ENCODE results near the gene NTNG2. TPM values are rescaled to one million over a fixed set of nuclear protein-coding genes. Genes with fewer than 3 reads are reported as not detected.

Gene NTNG2
- total and polyA plus RNA-seq, 2 donors (not counting 1 experiment from before 2014, with no cell fraction given) = 5.0 to 6.6 TPM

DNA sequence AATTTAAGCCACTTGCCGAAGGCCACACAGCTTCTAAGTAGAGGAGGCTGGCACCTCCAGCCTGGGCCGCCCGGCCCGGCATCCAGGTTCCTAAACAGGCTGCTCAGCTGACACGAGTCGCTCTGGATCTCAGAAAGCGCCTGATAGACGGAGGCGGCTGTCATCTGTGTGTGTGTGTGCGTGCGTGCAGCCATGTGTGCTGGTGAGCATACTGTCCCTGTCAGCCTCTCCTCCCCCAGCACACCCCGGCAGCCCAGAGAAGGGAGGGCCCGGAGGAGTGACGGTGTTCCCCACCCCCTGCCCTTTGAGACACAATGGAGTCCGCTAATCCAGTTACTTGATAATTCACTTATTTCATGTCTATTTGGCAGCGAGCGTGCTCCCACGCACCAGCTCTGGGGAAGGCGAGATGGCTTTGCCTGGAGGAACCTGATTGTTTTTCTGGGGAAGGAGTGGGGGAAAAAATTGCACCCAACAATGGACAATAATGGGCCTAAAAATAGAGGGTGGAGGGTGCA lies 20.0 kb downstream of the NTNG2 start:
- peaks cover 34% of the 10 kb centered on the region for H3K27me3 Mint-ChIP-seq
- no peaks in the 10 kb centered on the region for H3K4me1 Mint-ChIP-seq
- Histone ChIP-seq H3K4me1 (ENCODE audit: control insufficient read depth in 2 of 2, insufficient read depth in 2 of 2, low read length in 2 of 2) (peaks cover 3% of the 10 kb centered on the region in 2 donors), H3K36me3 (replicated peaks in 1 of 2; ENCODE audit: control extremely low read depth in 1 of 2, control insufficient read depth in 1 of 2, extremely low read depth in 1 of 2, insufficient read depth in 2 of 2, low read length in 1 of 2) (no peaks in the 10 kb centered on the region), H3K9ac (ENCODE audit: low read length) (no peak overlapping the region), H4K20me1 (ENCODE audit: control insufficient read depth, insufficient read depth, low read length, poor library complexity, severe bottlenecking) (no peaks in the 10 kb centered on the region), H3K79me2 (ENCODE audit: control insufficient read depth, insufficient read depth, low read length) (no peaks in the 10 kb centered on the region), H3K27me3 (replicated peaks in 1 of 4; ENCODE audit: control extremely low read depth in 1 of 4, control insufficient read depth in 3 of 4, insufficient read depth in 4 of 4, low read length in 3 of 4) (peaks cover 0 to 12% (median 1%) of the 10 kb centered on the region in 4 experiments), H3K4me2 (replicated peaks; ENCODE audit: low read depth, low read length, poor library complexity, severe bottlenecking) (no peak overlapping the region), H3K9me3 (ENCODE audit: control extremely low read depth in 1 of 3, control insufficient read depth in 2 of 3, insufficient read depth in 1 of 3, low read length in 2 of 3) (no peaks in the 10 kb centered on the region), H3K27ac (ENCODE audit: low read length in 2 of 2) (no peak overlapping the region), H2AFZ (ENCODE audit: insufficient read depth, low read depth, low read length, poor library complexity, severe bottlenecking) (no peak overlapping the region), H3K4me3 (ENCODE audit: control extremely low read depth in 1 of 5, extremely low read depth in 1 of 5, insufficient read depth in 1 of 5, low read depth in 2 of 5, low read length in 4 of 5) (no peak overlapping the region)
- TF ChIP-seq, protein P1, sequence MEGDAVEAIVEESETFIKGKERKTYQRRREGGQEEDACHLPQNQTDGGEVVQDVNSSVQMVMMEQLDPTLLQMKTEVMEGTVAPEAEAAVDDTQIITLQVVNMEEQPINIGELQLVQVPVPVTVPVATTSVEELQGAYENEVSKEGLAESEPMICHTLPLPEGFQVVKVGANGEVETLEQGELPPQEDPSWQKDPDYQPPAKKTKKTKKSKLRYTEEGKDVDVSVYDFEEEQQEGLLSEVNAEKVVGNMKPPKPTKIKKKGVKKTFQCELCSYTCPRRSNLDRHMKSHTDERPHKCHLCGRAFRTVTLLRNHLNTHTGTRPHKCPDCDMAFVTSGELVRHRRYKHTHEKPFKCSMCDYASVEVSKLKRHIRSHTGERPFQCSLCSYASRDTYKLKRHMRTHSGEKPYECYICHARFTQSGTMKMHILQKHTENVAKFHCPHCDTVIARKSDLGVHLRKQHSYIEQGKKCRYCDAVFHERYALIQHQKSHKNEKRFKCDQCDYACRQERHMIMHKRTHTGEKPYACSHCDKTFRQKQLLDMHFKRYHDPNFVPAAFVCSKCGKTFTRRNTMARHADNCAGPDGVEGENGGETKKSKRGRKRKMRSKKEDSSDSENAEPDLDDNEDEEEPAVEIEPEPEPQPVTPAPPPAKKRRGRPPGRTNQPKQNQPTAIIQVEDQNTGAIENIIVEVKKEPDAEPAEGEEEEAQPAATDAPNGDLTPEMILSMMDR (IDR thresholded peaks at IDR 0.05) = no peak
- no peak for TF ChIP-seq EZH2 (IDR thresholded peaks at IDR 0.05; ENCODE audit: borderline replicate concordance, insufficient read depth, low read depth, low read length, poor library complexity, severe bottlenecking)
- no peak overlapping the region for H3K27ac Mint-ChIP-seq
- H3K9me3 Mint-ChIP-seq (ENCODE audit: insufficient read depth) = no peaks in the 10 kb centered on the region
- no peak for ATAC-seq (ENCODE audit: low read depth)
- no peak for DNase-seq
- intact Hi-C loops (cut with micrococcal nuclease) = no loop called here
- WGBS (ENCODE audit: insufficient coverage) = 92% methylated on average over 10 of the region's 19 CpGs
- CTCF ChIA-PET = no interaction called here
- POLR2A ChIA-PET = no interaction called here
- no peak overlapping the region for H3K4me3 Mint-ChIP-seq

DNA sequence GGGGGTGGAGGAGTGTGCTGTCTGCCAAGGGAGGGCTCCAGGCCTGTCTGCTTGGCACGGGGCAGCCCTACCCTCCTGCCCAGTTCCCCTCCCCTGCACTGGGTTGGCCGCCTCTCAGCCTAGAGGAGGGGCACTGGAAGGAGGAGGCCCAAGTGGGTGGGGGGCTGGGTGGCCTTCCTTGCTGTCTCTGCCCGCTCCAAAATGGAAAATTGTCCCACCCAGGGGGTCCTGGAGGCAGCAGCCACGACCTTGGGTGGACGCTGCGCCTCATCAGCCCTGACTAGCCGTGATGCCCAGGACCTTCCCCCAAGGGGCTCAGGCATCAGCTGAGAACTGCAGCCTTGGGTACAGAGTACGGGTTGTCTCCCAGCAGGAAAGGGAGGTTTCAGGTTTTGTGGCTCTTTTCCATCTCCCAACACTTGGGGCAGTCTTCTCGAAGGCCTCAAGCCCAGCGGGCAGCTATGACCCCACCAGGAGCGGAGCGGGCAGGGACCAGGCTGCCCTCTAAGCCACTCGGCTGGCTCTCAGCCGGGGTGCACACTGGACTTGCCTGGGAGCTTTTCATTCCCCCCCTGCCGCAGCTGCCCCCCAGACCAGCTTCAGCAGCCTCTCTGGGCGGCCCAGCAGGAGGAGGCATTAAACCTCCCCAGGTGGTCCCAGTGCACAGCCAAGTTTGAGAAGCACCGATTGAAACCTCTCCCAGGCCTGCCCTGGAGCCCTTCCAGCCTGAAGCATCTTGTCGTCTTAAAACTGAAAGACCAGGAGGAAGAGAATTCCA lies 20.6 kb downstream of the NTNG2 start:
- Histone ChIP-seq H3K27ac (ENCODE audit: low read length in 2 of 2) (no peak overlapping the region), H2AFZ (ENCODE audit: insufficient read depth, low read depth, low read length, poor library complexity, severe bottlenecking) (no peak overlapping the region), H3K4me3 (ENCODE audit: control extremely low read depth in 1 of 5, extremely low read depth in 1 of 5, insufficient read depth in 1 of 5, low read depth in 2 of 5, low read length in 4 of 5) (no peak overlapping the region), H3K36me3 (replicated peaks in 1 of 2; ENCODE audit: control extremely low read depth in 1 of 2, control insufficient read depth in 1 of 2, extremely low read depth in 1 of 2, insufficient read depth in 2 of 2, low read length in 1 of 2) (no peaks in the 10 kb centered on the region), H3K27me3 (replicated peaks in 1 of 4; ENCODE audit: control extremely low read depth in 1 of 4, control insufficient read depth in 3 of 4, insufficient read depth in 4 of 4, low read length in 3 of 4) (peaks cover 0 to 13% (median 1%) of the 10 kb centered on the region in 4 experiments), H3K4me2 (replicated peaks; ENCODE audit: low read depth, low read length, poor library complexity, severe bottlenecking) (no peak overlapping the region), H3K79me2 (ENCODE audit: control insufficient read depth, insufficient read depth, low read length) (no peaks in the 10 kb centered on the region), H4K20me1 (ENCODE audit: control insufficient read depth, insufficient read depth, low read length, poor library complexity, severe bottlenecking) (no peaks in the 10 kb centered on the region), H3K9ac (ENCODE audit: low read length) (no peak overlapping the region), H3K9me3 (ENCODE audit: control extremely low read depth in 1 of 3, control insufficient read depth in 2 of 3, insufficient read depth in 1 of 3, low read length in 2 of 3) (no peaks in the 10 kb centered on the region), H3K4me1 (ENCODE audit: control insufficient read depth in 2 of 2, insufficient read depth in 2 of 2, low read length in 2 of 2) (peaks cover 3% of the 10 kb centered on the region in 2 donors)
- intact Hi-C loops (cut with micrococcal nuclease) = no loop called here
- H3K27me3 Mint-ChIP-seq = peaks cover 34% of the 10 kb centered on the region
- TF ChIP-seq, protein P1 (IDR thresholded peaks at IDR 0.05) = no peak
- no peak for TF ChIP-seq EZH2 (IDR thresholded peaks at IDR 0.05; ENCODE audit: borderline replicate concordance, insufficient read depth, low read depth, low read length, poor library complexity, severe bottlenecking)
- CTCF ChIA-PET = no interaction called here
- ATAC-seq (ENCODE audit: low read depth) = no peak
- no peak for DNase-seq
- 88% methylated on average over 16 of the region's 18 CpGs for WGBS (ENCODE audit: insufficient coverage)
- H3K4me3 Mint-ChIP-seq = no peak overlapping the region
- no peaks in the 10 kb centered on the region for H3K4me1 Mint-ChIP-seq
- POLR2A ChIA-PET = no interaction called here
- H3K9me3 Mint-ChIP-seq (ENCODE audit: insufficient read depth) = no peaks in the 10 kb centered on the region
- H3K27ac Mint-ChIP-seq = no peak overlapping the region
